IPS-20b (cell line): ENCODE results near the gene SAXO2.
"Not testable (repeated sequence)": the region's sequence is repeated elsewhere in the genome, so short reads cannot be mapped to it uniquely, and the experiment has no call there.

Source experiments
- H3K27ac ChIP-seq: one replicate; pipeline ENCODE4 v1.5.1; 2013; ENCODE audit warnings: low read length
- H3K27me3 ChIP-seq: 2 replicates; pipeline ENCODE4 v1.6.1; 2013; ENCODE audit warnings: mild to moderate bottlenecking, low read length, inconsistent platforms; ENCODE audit not compliant: insufficient read depth
- H3K36me3 ChIP-seq: 2 replicates; pipeline ENCODE4 v1.6.1; 2013; ENCODE audit warnings: low read depth, mild to moderate bottlenecking, inconsistent platforms, low read length, moderate library complexity; ENCODE audit not compliant: insufficient read depth
- H3K4me1 ChIP-seq: 2 replicates; pipeline ENCODE4 v1.6.1; 2013; ENCODE audit warnings: mild to moderate bottlenecking, control low read depth, inconsistent platforms, low read length, moderate library complexity; ENCODE audit not compliant: insufficient read depth
- H3K4me3 ChIP-seq: 2 replicates; pipeline ENCODE4 v1.5.1; 2013; ENCODE audit warnings: mild to moderate bottlenecking, low read length, inconsistent platforms
- H3K9ac ChIP-seq: 2 replicates; pipeline ENCODE4 v1.6.1; 2013; ENCODE audit warnings: low read depth, mild to moderate bottlenecking, inconsistent platforms, low read length, moderate library complexity
- H3K9me3 ChIP-seq: 2 replicates; pipeline ENCODE4 v1.6.1; 2013; ENCODE audit warnings: mild to moderate bottlenecking, low read depth, low read length, inconsistent platforms; ENCODE audit not compliant: insufficient read depth

SAXO2 gene

DNA sequence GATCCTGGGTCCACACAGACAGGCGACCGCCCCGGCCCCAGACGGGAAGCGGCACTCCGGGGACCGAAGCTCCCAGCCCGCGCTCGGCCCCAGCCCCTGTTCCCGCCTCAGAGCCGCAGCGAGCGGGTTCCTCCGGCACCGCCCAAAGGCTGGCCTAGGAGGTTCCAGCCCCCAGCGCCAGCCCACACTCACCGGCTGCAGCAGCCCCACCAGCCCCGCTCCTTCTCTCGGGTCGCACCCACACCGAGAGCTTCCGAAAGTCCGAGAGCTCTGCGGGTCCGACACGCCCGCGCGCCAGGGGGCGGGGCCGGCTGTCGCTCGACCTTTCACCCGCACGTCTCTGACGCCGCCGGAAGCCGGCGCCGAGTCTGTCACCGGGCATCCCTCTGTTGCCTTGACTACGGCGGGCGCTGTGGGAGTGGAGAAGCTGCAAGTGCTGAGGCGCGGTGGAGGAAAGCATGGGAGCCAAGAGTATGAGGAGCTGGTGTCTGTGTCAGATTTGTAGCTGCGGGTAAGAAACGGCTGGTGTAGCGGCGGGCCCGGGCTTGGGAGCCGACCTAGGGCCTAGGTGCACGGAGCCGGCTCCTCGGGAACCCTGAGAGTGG lies at the start of gene SAXO2, which contains the start of gene EFL1:
Gene SAXO2 (plus strand): TSS at position 397 of the 605 bp plus-strand sequence. CDS start 62 bp downstream, at position 459.
Gene EFL1 (minus strand): TSS at position 313 of the 605 bp plus-strand sequence. CDS start 956 bp downstream, outside the sequence.
- peaks cover 31% of the 10 kb centered on the region for H3K36me3 ChIP-seq
- H3K27ac ChIP-seq: no peak within 1 kb of the TSS
- H3K9me3 ChIP-seq: no peaks in the 10 kb centered on the region
- peaks cover 20% of the 10 kb centered on the region for H3K4me1 ChIP-seq
- H3K4me3 ChIP-seq: peak within 1 kb of the TSS; percentile 92
- H3K9ac ChIP-seq: peak within 1 kb of the TSS; percentile 75; the same call in 1 of the 2 replicates
- no peaks in the 10 kb centered on the region for H3K27me3 ChIP-seq

DNA sequence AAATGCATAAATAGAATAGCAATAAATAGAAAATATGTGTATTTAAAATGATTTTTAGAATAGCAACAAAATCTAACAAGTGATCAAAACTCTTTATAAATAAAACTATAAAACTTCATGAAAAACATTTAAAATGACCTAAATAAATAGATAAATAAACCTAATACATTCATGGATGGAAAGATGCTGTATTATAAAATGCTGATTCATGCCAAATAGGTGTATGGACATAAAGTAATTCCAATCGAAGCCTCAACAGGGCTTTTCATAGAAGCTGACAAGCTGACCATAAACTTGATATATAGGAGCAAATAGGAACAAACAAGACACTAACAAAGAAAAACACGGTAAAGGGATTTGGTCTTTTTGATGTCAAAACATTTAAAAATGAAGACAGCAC lies 46.5 kb upstream of the SAXO2 start:
- peaks cover 43% of the 10 kb centered on the region for H3K36me3 ChIP-seq
- not testable (repeated sequence) for H3K4me1 ChIP-seq, H3K4me3 ChIP-seq, H3K27me3 ChIP-seq, H3K27ac ChIP-seq, H3K9me3 ChIP-seq, H3K9ac ChIP-seq

DNA sequence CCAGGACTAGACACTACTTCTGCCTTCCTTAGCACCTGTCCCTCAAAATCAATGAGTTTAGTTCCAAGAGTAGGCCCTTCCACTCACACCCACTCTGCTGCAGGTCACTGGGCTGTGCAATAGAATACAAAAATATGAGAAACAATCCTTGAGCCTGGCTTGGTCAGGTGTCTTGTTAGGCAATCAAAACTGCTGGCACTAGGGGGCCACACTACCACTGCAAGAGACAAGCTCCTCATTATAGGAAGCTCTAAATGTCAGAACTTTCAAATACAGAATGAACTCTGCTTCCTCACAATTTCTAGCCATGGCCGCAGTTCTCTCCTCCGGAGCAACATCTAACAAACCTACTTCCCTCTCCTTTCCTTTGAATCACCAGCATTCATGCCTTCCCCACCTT lies 41.1 kb upstream of the SAXO2 start:
- H3K4me1 ChIP-seq, H3K9me3 ChIP-seq, H3K27me3 ChIP-seq, H3K27ac ChIP-seq, H3K4me3 ChIP-seq, H3K9ac ChIP-seq: not testable (repeated sequence)
- H3K36me3 ChIP-seq: peaks cover 32% of the 10 kb centered on the region

DNA sequence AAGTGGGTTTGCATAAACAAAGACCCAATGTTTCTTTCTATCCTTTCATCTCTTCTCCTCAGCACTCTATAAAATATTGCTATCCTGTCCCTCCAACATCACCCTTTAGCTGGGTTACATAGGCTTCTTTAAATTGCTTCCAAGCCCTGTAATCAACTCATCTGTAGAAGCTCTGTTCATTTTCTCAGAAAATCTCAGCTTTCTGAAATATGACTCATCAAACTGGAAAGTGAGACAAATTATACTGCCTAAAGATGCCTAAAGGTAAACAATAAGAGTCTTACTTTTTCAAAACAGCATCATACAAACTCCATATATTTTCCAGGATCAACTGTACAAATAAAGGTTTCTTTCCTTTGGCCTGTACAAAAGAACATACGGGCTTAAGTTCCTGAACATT lies 33.9 kb upstream of the SAXO2 start:
- no peak overlapping the region for H3K9ac ChIP-seq
- H3K9me3 ChIP-seq: no peaks in the 10 kb centered on the region
- H3K27ac ChIP-seq: no peak overlapping the region
- H3K27me3 ChIP-seq: no peaks in the 10 kb centered on the region
- H3K4me1 ChIP-seq: no peaks in the 10 kb centered on the region
- peaks cover 49% of the 10 kb centered on the region for H3K36me3 ChIP-seq
- H3K4me3 ChIP-seq: no peak overlapping the region

GRCh38 chr15:82231233-82231632 lies 31.4 kb upstream of the SAXO2 start:
- no peaks in the 10 kb centered on the region for H3K27me3 ChIP-seq
- no peaks in the 10 kb centered on the region for H3K9me3 ChIP-seq
- peaks cover 47% of the 10 kb centered on the region for H3K36me3 ChIP-seq
- H3K4me1 ChIP-seq: no peaks in the 10 kb centered on the region
- no peak overlapping the region for H3K27ac ChIP-seq
- no peak overlapping the region for H3K4me3 ChIP-seq
- H3K9ac ChIP-seq: no peak overlapping the region

DNA sequence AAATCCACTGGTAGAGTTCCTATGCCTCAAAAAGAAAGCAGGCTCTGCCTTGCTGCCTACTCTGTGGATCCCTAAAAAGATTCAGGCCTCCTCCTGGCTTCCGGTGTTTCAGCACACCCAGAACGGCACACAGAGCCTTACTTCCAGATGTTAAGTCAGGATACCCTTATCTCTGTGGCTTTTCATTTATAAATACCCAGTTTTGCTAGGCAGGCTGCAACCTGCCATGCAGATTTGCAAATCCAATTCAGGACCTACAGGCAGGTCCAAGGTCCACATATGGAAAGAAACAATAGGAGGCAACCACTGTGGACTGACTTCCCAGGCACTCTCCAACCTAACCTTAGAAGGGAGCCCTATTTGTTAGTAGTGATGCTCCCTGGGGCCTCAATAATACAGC lies 30.8 kb upstream of the SAXO2 start:
- Histone ChIP-seq H3K4me3 (no peak overlapping the region), H3K36me3 (peaks cover 41% of the 10 kb centered on the region), H3K27ac (no peak overlapping the region), H3K4me1 (no peaks in the 10 kb centered on the region), H3K9me3 (no peaks in the 10 kb centered on the region), H3K27me3 (no peaks in the 10 kb centered on the region), H3K9ac (no peak overlapping the region)

- not testable (repeated sequence) for H3K4me3 ChIP-seq, H3K4me1 ChIP-seq, H3K9me3 ChIP-seq, H3K9ac ChIP-seq, H3K27ac ChIP-seq, H3K27me3 ChIP-seq
- H3K36me3 ChIP-seq: peaks cover 33% of the 10 kb centered on the region
Measured at GRCh38 chr15:82237944-82238534, 24.6 kb upstream of the SAXO2 start.

DNA sequence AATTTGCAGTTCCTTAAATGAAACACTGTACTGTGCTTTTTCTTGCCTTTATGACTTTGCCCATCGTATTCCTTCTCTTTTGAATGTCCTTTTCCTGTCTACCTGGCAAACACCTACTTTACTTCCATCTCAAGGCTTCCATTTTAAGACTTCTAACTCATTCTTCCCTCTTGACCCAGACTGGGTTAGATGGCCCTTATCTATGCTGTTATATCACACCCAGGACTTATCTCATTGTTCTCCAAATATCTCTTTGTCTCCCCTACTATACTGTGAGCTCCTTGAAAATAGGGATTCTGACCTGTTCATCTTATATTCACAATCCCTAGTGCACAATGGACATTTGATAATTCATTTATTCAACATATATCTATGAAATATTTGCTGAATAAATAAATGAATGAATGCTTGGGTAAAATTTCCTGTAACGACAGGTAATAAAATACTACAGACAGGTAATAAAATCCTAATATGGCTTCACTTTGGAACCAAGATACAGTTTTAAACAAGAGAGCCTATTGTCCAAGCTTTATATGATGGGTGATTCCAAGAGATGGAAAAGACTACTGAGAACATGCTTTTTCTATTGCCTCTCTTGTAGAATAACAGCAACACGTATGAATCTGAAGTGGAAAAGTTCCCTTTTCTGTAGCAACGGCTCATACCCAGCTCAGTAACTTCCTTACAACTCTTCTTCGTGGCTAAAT lies 22.8 kb upstream of the SAXO2 start:
- Histone ChIP-seq H3K9ac (no peak overlapping the region), H3K4me1 (no peaks in the 10 kb centered on the region), H3K4me3 (no peak overlapping the region), H3K36me3 (peaks cover 35% of the 10 kb centered on the region), H3K9me3 (no peaks in the 10 kb centered on the region), H3K27ac (no peak overlapping the region), H3K27me3 (no peaks in the 10 kb centered on the region)

DNA sequence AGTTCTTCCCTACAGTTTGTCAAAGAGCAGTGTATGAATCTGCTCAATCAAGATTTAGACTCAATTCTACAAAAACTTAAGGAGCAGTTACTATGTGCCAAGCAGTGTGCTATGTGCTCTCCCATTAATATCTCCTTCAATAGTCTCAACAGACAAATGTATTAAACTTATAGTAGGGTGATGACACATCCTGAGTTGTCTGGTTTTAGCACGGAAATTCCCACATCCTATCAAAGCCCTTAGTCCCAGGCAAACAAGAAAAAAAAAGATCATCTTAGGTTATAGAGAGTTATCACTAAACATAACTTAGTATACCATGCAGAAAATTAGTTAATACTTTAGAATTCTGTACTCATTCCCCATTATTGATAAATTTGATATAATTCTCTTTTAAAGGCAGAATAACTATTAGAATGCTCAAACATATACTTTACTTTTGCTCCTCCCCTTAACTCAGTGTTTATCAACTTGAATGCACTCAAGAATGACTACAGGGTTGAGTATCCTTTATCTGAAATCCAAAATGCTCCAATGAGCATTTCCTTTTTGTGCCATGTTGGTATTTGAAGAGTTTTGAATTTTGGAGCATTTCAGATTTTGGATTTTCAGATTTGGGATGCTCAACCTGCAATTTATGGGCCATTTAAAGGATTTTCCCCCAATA lies 20.6 kb upstream of the SAXO2 start:
- peaks cover 37% of the 10 kb centered on the region for H3K36me3 ChIP-seq
- H3K27me3 ChIP-seq, H3K27ac ChIP-seq, H3K4me3 ChIP-seq, H3K9ac ChIP-seq, H3K9me3 ChIP-seq, H3K4me1 ChIP-seq: not testable (repeated sequence)

DNA sequence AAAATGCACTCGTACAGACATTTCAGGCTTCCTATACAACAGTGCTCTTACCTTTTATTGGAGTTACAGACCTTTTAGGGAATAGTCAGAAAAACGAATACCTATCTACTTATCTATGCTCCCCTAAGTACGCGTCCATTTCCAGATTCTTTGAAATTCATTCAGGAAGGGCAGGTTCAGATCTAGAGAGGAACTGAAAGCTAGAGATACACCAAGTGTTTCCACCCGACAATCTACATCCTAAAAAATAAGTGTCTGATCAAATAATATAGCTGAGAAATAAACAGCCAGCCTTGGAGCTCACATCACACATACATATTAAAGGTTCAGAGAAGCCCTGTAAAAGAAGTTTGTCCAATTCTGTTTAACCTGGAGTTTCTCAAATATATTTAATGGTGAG lies 19.0 kb upstream of the SAXO2 start:
- H3K4me3 ChIP-seq, H3K9ac ChIP-seq, H3K9me3 ChIP-seq, H3K27me3 ChIP-seq, H3K27ac ChIP-seq, H3K4me1 ChIP-seq: not testable (repeated sequence)
- H3K36me3 ChIP-seq: peaks cover 24% of the 10 kb centered on the region

GRCh38 chr15:82245956-82246355 lies 16.7 kb upstream of the SAXO2 start:
- H3K27me3 ChIP-seq, H3K27ac ChIP-seq, H3K4me1 ChIP-seq, H3K4me3 ChIP-seq, H3K36me3 ChIP-seq, H3K9me3 ChIP-seq, H3K9ac ChIP-seq: not testable (repeated sequence)

GRCh38 chr15:82248261-82248660 lies 14.4 kb upstream of the SAXO2 start:
- H3K9ac ChIP-seq, H3K27me3 ChIP-seq, H3K9me3 ChIP-seq, H3K4me1 ChIP-seq, H3K27ac ChIP-seq, H3K4me3 ChIP-seq: not testable (repeated sequence)
- H3K36me3 ChIP-seq: peaks cover 19% of the 10 kb centered on the region; the same call in 1 of the 2 replicates
